NOMO-1 treated with DMSO at 0.1 percent for 48 hours (cell line): ENCODE data around the gene GTSE1.
A peak's percentile ranks its signal among the peaks of the same experiment; 100 is the strongest.
"Not testable (repeated sequence)": the region's sequence is repeated elsewhere in the genome, so short reads cannot be mapped to it uniquely, and the experiment has no call there.

ENCODE experiments used
- DNase-seq: peaks from one replicate; lab custom pipeline; 2025; ENCODE audit not compliant: unreplicated experiment; lab: John Stamatoyannopoulos, UW

Gene GTSE1

DNA sequence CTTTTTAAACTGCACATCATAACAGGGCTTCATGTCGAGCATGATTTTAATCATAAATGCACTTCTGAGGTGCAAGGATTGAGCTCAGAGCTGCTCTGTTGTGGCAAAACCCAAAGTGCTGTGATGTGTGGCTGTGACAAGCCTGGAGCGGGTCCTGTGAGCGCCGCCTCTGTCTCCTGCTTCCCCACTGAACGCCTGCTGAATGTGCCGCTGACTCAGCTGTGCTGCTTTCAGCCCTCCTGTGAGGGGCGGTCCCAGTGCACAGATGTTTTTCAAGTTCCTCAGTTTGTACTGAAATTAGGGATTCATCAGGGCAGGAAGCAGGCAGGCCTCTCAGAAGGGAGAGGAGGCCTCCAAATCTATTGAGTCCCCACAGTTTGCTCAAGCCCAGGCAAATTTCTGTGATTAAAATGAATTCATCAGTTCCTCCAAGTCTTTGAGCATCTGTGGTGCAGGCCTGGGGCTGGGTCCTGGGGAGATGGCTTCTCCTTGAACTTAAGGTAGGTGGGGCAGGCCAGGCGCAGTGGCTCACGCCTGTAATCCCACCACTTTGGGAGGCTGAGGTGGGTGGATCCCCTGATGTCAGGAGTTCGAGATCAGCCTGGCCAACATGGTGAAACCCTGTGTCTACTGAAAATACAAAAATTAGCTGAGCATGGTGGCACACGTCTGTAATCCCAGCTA is 3.0 kb upstream of the GTSE1 start:
- DNase-seq = no peak

DNA sequence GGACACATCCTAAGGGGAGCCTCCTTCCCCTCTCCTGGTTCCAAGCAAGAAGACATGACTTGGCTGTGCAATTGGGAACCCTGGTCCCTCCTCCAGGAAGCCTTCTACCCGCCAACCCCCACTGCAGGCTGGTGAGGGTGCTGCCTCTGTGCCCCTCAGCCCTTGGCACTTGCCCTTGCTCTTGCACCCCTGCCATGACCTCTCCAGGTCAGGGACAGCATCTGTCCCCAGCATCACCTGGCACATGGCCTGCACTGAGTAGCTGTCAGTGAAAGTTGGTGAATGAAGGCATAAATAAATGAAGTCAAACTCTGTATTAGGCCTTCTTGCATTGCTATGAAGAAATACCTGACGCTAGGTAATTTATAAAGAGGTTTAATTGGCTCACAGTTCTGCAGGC is 1.9 kb upstream of the GTSE1 start:
- DNase-seq = no peak

DNA sequence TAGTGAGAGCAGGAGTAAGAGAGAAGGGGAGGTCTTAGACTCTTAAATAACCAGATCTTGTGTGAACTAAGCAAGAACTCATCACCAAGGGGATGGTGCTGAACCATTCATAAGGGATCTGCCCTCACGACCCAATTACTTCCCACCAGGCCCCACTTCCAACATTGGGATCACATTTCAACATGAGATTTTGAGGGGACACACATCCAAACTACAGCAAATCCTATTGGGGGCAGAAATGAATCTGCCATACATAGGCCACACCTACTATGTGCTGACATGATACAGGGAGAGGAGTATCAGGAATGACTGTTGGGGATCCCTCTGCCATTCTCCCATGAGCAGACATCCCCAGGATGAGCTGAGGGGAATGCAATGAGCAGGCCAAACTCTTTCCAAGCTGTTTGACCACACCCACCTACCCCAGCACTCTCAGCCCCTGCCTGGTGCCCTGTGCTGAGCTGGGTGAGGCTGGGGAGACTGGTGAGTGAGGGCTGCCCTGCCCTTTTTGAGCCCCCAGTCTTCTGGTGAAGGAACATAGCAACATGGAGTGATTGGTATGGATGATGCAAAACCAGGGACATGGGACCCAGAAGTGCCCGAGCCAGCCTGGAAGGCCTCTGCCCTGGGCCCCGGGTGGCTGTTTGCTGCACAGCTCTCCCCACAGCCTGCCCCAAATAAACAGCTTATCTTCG is 1.2 kb upstream of the GTSE1 start:
- DNase-seq = no peak

DNA sequence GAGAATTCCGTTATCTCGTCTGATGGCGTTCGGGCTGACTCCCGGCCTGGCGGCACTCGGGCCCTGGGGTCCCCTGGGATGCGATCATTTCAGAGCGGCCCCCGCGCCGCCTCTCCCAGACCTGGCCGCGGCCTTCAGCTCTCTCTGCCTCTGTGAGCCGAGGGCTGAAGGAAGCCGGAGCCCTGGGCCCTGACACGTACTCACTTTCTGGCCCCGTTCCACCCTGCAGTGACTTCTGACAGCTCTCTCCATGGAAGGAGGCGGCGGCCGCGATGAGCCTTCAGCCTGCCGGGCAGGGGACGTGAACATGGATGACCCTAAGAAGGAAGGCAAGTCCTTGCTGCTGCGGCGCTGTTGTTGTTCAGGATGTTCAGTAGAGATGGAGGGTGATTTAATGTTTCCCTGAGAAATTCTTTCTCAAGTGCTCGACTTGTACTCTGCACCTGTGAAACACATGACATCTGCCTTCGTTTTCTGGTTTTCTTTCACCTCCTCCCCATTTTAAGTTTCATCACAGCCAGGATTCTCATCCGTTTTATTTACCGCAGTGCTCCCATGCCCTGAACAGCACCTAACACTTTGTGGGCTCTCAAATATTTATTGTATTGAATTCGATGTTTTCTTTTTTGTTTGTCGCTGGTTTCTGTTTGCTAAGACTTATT is 612 bp downstream of the GTSE1 start:
- peak; percentile 3 for DNase-seq

DNA sequence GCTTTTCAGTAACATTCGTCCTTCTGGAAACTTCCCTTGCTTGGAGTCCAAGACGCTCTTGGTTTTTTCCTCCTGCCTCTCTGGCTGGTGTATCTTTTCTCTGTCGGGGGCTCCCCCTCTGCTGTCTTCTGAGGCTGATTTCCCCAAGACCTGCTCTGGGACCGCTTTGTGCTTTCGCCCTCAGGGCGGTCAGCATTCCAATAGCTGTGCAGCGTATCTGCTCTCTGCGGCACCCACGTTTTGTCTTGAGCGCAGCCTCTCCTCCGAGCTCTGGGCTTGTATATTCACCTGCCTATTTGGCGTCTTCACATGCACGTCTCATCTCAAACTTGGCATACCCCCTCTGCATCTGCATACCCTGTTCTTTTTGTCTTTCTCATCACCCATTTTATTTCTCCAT is 2.4 kb downstream of the GTSE1 start:
- DNase-seq = no peak

DNA sequence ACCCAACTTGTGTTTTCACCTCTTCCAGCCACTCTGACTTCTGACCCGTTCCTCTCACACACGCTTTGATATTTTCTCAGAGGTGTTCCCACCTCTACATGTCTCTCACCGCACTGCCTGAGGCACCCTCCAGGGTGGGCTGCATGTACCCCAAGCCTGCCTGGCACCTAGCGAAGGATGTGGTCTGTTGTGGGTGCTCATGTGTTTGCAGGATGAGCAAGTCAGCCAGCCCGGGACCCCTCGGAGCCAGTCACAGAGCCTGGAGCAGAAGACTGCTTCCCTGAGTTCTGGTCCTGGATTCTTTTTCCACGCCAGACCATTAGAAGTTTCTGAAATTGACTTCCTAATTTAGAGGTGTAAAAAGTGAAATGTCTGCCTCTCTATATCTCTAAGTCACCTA is 3.8 kb downstream of the GTSE1 start:
- no peak for DNase-seq

DNA sequence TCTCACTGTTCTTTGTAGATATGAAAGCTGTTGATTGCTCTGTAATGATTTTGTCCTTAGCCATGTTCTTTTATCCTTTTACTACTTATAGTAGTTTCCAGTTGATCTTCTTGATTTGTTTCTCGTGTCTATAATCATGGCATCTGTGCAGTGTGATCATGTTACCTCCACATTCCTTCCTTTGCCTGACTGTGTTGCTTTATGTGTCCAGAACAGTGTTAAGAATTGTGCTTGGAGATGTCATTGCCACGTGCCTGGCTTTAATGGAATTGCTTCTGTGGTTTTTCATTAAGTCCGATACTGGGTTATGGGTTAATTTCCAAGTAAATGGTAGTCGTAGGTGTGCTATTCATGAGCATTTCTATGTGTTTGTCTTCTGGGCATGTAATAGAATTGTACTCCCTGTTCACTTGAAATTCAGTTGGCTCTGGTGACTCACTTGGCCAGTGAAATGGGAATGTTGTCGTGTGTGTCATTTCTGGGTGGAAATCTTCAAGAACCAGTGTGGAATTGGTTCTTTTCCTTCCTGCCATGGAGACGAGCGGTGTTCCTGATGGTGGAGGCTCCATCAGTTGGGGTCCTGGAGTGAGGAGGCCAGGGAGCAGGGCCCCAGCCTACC is 6.8 kb downstream of the GTSE1 start:
- no peak for DNase-seq

DNA sequence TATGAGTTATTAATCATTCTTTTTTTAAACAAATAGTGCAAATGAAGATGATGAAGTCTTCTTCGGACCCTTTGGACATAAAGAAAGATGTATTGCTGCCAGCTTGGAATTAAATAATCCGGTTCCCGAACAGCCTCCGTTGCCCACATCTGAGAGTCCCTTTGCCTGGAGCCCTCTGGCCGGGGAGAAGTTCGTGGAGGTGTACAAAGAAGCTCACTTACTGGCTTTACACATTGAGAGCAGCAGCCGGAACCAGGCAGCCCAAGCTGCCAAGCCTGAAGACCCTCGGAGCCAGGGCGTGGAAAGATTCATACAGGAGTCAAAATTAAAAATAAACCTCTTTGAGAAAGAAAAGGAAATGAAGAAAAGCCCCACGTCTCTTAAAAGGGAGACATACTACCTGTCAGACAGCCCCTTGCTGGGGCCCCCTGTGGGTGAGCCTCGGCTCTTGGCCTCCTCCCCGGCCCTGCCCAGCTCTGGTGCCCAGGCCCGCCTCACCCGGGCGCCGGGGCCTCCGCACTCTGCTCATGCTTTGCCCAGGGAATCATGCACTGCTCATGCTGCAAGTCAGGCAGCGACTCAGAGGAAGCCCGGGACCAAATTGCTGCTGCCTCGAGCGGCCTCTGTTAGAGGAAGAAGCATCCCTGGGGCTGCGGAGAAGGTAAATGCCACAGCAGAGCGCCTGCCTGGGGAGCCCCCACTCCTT is 11.8 kb downstream of the GTSE1 start:
- no peak for DNase-seq

DNA sequence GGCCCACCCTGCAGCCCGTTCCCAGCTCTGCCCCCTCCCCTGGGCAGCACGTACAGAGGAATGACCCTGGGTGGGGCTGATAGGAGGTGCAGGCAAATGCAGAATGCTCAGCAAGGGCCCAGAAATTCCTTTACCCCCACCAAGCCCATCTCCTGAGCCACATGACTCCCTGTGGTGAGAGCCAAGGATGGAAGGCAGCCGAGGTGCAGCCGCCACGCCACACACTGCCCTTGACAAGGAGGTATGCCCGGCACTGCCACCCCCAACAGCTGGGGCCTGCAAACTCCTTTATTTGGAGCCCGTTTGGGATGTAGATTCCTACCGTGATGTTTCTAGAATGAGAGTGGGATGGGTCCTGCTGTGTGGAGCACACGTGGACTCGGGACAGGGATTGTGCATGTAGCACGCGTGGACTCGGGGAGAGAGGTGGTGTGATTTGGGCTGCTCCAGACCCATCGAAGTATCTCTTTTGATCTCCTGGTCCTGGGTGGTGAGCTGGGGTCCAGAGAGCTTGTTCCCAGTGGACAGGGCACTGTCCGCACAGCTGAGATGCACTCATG is 12.9 kb downstream of the GTSE1 start:
- no peak for DNase-seq

DNA sequence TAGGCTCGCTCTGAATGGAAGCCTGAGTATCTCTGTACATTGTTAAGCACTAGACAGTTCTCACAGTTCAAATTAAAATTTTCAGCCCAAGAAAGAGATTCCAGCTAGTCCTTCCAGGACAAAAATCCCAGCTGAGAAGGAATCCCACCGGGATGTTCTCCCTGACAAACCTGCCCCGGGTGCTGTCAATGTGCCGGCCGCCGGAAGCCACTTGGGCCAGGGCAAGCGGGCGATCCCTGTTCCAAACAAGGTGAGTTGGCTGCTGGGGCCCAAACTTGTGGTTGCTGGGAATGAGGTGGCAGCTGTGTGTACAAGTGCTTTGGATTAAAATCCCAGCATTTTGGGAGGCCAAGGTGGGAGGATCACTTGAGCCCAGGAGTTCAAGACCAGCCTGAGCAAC is 15.4 kb downstream of the GTSE1 start:
- DNase-seq = no peak

DNA sequence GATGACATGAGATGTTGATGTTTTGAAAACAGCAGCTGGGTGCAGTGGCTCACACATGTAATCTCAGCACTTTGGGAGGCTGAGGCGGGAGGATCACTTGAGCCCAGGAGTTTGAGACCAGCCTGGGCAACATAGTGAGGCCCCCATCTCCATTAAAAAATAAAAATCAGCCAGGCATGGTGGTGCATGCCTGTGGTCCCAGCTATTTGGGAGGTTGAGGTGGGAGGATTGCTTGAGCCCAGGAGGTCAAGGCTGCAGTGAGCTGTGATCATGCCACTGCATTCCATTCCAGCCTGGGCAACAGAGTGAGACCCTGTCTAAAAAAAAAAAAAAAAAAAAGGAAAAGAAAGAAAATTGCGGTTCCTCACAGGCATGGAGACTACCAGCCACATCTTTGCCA is 16.2 kb downstream of the GTSE1 start:
- DNase-seq = not testable (repeated sequence)

DNA sequence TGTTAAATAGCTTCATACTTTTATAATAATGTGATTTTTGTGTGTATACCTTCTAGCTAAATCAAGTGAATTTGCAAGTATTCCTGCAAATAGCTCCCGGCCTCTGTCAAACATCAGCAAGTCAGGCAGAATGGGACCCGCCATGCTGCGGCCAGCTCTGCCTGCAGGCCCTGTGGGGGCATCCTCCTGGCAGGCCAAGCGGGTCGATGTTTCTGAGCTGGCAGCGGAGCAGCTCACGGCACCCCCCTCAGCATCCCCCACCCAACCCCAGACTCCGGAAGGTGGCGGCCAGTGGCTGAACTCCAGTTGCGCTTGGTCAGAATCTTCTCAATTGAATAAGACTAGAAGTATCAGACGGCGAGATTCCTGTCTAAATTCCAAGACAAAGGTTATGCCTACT is 19.3 kb downstream of the GTSE1 start:
- DNase-seq = no peak

DNA sequence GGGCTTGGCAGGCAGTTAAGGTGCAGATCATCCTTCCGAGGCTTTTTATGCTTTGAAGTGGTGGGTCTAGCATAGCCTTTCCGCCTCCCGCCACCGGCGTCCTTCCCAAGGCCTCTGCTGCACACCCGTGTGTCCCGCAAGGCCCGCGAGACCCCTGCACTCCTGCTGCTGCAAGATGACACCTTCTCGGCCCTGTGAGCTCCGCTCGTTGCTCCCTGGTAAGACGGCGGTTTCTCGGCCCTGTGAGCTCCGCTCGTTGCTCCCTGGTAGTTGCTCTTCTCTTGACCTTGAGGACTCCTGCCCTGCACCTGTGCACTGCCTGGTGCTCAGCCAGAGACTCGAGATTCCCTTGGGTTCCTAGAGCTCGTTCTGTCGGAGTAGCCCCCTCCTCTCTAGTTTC is 21.0 kb downstream of the GTSE1 start:
- no peak for DNase-seq

DNA sequence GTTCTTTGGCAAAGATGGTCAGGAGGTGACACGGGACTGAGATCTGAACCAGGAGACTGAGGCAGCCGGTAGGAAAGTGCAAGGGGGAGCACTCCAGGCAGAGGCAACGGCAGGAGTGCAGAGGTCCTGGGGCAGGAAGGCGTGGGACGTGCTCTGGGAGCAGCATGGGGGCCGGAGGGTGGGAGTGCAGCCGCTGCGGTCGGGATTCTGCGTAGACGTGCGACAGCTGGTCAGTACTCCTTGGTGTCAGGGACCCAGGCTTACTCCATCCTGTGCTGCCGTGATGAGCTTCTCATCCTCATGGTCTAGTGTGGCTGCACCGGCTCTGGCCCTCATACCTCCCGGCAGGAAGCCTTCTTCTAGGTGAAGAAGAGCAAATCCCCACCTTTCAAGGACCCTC is 21.9 kb downstream of the GTSE1 start:
- no peak for DNase-seq

DNA sequence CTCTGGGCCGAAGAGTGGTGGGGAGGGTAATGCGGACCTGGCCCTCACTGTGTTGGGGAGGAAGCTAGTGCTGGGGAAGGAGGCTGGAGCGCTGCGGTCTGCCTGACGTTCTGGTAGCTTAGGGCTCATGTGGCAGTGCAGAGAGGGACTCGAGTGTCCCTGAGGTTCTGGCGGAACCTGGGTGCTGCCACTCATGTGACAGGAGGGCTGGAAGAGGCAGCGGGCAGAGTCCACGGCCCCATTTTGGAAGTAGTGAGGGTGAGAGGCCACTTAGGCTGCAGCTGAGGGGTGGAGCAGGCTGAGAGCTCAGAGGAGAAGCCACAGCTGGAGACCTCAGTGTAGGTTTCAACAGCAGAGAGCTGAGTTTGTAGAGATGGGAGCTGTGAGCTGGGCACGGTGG is 22.6 kb downstream of the GTSE1 start:
- DNase-seq = no peak

DNA sequence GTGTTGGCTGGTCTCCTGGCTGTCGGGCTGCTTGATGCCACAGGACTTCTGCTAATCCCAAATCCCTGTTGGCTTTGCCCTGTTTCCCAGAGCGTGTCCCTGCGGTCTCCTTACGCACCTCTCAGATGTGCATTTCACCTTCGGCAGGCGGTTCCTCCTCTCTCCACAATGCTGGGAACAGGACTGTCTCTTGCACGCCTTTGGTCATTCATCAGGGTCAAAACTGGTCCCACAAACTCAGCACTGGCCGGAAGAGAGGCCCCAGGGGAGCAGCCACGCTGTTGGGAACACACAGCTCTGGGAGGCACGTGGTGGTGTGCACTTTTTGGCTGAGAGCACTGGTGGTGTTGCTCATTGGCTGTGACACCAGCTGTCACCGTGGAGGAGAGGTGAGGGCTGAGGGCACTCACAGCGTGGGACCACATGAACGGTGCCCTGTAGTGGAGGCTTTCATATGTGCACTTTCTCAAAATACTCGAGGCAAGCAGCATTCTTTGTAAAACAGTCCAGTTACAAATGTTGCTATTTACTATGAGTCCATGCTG is 23.6 kb downstream of the GTSE1 start:
- DNase-seq = no peak

DNA sequence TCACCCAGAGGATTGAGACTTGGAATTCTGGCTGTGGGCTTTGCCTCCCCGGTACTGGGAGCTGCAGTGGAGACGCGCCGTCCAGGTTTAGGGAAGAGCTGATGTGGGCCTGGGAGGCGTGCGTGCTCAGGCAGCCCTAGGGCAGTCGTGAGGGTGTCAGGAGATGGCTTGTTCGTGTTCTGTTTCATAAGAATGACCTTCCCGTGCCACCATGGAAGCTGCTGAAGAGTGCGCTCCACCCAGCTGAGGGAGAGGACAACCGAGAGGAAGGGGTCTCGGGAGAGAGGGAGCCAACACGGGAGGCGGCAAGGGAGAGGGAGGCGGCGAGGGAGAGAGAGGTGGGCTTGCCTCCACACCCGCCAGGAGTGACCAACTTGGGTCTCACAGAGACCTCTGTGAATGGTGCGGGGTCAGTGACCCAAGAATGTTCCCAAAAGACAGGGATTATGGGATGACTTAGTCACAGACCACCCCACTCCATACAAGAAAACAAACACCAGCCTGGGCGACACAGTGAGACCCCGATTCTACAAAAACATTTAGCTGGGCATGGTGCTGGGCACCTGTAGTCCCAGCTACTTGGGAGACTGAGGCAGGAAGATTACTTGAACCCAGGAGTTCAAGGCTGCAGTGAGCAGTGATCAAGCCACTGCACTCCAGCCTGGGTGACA is 24.2 kb downstream of the GTSE1 start:
- no peak for DNase-seq

DNA sequence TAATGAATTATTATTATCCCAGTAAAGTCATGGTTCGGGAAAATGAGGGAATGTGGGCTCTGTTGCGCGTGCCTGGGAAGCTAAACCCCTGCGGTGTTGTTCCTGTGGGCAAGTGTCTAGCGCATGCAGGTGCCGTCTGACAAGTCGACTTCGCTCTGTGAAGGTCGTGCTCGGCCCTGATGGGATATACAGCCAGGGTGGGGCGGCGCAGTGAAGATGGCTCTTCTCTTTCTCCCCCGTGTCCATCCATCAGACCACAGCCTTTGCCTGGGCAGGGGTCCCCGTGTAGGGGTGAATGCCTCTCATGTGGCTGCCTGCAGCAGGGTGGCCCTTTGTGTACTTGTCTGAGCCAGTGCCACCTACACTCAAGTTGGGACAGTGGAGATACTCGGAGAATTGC is 26.0 kb downstream of the GTSE1 start:
- no peak for DNase-seq

DNA sequence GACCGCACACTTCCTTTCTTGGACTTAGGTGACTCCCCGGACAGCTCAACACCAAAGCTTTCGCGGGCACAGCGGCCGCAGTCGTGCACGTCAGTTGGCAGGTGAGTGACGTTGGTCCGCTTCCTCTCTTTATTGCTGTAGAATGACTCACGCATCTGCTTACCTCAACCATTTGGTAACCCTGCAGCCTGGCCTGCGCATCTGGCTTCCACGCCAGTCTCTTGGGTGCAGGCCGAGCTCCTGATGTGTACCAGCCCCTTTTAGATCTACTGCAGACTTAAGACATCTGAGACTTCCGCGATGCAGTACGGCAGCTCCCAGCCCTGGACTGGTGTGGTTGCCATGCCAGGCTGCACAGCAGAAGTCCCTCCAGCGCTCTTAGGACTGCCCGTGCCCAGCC is 26.5 kb downstream of the GTSE1 start:
- no peak for DNase-seq

DNA sequence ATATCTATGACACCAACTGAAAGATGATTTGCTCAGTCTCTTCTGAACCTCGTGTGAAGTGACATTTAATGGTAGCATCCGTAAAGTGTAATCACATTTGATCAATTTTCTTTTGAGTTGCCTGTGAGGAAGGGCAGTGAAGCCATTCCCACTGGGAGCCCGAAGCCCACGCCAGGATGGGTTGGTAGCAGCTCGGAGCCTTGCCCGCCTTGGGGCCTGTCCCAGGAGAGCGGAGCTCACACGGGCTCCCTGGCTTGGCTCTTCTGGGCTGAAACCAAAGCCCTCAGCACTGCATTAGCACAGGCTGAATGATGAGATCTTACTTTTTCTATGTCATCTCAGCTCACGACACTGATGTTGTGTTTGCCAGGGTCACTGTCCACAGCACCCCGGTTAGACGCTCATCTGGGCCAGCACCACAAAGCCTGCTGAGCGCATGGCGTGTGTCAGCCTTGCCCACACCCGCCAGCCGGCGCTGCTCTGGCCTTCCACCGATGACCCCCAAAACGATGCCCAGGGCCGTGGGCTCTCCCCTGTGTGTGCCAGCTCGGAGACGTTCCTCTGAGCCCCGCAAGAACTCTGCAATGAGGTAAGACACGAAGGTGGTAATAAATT is 29.5 kb downstream of the GTSE1 start:
- no peak for DNase-seq
